GM19239 (cell line): Measurements from ENCODE around the gene EGFL6.
"Not testable (repeated sequence)": the region's sequence is repeated elsewhere in the genome, so short reads cannot be mapped to it uniquely, and the experiment has no call there.

ENCODE experiments used
- DNase-seq: peaks from one replicate; pipeline ENCODE4 v3.0.0; 2011; ENCODE audit warnings: low spot score; ENCODE audit not compliant: insufficient read length
- FAIRE-seq: peaks from 2 replicates; lab custom pipeline; 2011; peaks lifted over from hg19 to GRCh38; lab: Jason Lieb, UNC

EGFL6 gene

DNA sequence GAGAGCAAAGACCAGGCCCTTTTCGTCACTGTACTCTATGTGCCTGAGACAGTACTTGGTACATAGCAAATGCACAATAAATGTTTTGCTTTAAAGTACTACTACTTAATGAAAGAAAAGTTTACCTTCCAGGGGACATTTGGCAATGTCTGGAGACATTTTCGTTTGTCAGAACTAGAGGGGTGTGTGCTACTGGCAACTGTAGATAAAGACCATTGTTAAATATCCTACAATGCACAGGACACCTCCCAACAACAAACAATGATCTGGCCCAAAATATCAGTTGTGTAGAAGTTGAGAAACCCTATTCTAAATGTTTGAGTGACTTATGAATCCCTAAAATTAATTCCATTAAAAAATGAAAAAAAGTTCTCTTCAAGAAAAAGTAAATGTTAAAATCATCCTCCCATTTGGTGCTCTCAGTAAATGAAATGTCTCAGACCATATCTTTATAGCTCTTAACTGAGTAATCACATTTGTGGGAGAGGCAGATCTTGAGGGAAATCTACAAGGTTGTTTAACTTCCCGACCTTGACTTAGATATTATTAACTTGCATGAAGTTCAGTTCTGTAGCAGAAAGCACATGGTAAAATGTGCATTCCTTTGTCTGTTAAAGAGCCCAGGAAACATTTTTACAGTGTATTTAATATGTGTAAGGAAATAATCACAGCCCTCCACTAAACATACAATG, 18.5 kb downstream of the EGFL6 start:
- peak; percentile 53 for FAIRE-seq
- DNase-seq = no peak

GRCh38 chrX:13590207-13590606, 20.8 kb downstream of the EGFL6 start:
- DNase-seq (no peak), FAIRE-seq (no peak)

- DNase-seq (no peak), FAIRE-seq (no peak)
These were observed 21.5 kb downstream of the EGFL6 start for GRCh38 chrX:13590914-13591313.

- FAIRE-seq (no peak), DNase-seq (no peak)
These were observed 28.5 kb downstream of the EGFL6 start for GRCh38 chrX:13597874-13598273.

- FAIRE-seq (no peak), DNase-seq (no peak)
These were observed 29.5 kb downstream of the EGFL6 start for GRCh38 chrX:13598877-13599276.

GRCh38 chrX:13599491-13599890, 30.1 kb downstream of the EGFL6 start:
- peak; percentile 31 for FAIRE-seq
- no peak for DNase-seq

DNA sequence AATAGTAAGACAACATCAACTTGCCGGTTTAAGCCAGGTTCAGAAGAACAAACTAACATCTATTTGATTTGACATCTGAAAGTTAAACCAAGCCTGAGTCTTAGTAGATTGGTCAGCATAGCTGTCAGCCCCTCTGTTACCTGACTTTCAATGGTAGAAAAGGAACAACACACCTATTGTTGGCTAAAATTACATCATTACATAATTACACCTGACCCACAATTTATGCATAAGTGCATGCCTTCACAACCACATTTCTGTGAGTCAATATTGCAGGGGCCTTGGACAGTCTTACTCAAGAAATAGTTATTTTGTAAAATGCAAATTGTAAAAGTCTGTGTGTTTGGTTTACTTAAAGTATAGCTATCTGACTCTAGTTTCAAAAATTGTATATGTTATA, 36.2 kb downstream of the EGFL6 start:
- no peak for DNase-seq
- no peak for FAIRE-seq

- no peak for DNase-seq
- peak; percentile 11 for FAIRE-seq
These were observed 38.1 kb downstream of the EGFL6 start for GRCh38 chrX:13607331-13607995.

DNA sequence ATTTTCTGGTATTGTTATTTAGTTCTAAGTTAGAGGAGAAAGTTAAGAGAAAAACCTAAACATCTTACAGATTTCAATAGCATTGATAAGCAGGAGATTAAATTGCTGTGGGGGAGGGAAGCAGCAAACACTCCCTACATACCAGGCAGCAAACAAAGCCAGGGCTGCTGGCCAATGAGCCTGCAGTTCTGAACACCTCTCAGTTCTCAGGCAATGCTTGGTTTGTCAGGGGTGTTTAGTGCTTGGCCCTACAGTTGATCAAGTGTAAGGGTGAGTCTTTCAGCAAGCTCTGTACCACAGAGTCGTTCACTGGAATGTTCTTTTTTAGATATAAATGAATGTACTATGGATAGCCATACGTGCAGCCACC, 38.6 kb downstream of the EGFL6 start:
- no peak for DNase-seq
- no peak for FAIRE-seq

- FAIRE-seq (no peak), DNase-seq (no peak)
These were observed 44.8 kb downstream of the EGFL6 start for GRCh38 chrX:13614154-13614553.

- DNase-seq (no peak), FAIRE-seq (peak; percentile 86)
These were observed 50.8 kb downstream of the EGFL6 start for GRCh38 chrX:13620207-13620606.

- FAIRE-seq (peak; percentile 76), DNase-seq (no peak)
These were observed 53.1 kb downstream of the EGFL6 start for GRCh38 chrX:13622401-13622964.

DNA sequence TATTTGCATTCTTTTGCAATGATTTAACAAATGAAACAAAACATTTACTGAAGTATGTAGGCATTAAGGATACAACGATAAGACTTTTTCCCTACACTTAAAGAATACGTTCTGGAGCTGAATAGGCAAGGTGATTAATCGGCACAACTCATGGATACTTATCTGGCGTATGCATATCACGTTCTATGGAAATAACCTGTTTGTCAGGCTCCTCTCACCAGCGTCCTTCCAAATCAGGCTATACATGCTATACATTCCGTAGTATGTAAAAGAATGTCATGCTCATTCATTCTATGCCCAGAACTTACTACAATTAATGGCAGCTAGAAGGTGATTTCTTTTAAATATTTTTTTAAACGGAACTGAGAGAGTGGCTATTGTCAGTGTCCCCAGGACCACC, 57.9 kb downstream of the EGFL6 start:
- no peak for DNase-seq

DNA sequence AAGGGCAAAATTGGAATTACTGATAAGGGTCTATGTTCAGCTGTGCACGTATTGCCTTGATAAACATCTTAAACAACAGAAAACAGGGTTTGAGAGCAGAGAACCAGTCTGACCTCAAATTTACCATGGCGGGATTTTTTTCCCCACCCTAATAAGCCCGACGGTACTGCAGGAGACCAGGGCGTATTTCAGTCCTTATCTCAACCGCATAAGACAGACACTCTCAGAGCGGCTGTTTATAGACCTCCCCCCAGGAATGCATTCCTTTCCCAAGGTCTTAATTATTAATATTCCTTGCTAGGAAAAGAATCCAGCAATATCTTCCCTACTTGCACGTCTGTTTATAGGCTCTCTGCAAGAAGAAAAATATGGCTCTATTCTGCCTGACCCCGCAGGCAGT, 67.8 kb downstream of the EGFL6 start:
- FAIRE-seq, DNase-seq: not testable (repeated sequence)

More for the DNA sequence above, 57.9 kb downstream of the EGFL6 start:
- FAIRE-seq = no peak

DNA sequence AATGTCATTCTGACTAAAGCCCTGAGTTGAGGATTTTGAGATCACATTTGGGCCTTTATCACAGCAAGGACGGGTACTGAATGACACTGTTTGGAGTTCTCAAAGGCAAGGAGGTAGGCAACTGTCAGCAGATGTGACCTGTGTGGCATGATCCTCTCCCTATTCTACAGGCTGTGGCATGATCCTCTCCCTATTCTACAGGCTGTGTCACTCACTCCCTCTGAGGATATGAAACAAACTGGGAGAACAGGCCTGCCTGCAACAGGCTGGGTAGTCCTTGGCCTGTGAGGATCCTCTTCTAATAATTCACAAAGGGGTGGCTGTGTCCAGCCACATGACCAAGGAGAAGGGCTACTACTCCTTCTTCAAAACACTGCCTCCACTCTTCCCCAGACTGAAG, 68.6 kb downstream of the EGFL6 start:
- FAIRE-seq = no peak
- DNase-seq = no peak

DNA sequence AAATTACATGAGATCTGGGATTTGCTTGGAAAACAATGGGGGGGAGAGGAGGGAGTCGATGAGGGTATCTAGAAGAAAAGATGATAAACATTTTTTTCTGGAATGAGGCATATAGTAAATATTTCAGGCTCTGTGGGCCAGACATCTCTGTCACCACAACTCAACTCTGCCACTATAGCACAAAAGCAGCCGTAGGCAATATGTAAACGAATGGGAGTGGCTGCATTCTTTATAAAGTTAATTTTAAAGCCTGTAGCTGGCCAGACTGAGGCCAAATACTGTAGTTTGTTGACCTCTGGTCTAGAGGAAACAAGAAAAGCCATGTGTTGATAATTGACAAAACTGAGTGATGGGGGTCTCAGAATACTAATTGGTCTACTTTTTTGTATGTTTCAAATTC, 69.4 kb downstream of the EGFL6 start:
- no peak for DNase-seq
- FAIRE-seq = no peak

DNA sequence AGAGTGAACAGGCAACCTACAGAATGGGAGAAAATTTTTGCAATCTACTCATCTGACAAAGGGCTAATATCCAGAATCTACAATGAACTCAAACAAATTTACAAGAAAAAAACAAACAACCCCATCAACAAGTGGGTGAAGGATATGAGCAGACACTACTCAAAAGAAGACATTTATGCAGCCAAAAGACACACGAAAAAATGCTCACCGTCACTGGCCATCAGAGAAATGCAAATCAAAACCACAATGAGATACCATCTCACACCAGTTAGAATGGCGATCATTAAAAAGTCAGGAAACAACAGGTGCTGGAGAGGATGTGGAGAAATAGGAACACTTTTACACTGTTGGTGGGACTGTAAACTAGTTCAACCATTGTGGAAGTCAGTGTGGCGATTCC, 72.3 kb downstream of the EGFL6 start:
- not testable (repeated sequence) for FAIRE-seq, DNase-seq

- FAIRE-seq = no peak
- DNase-seq = no peak
These were observed 76.2 kb downstream of the EGFL6 start for GRCh38 chrX:13645464-13646153.

- FAIRE-seq = peak; percentile 95
- DNase-seq = no peak
These were observed 76.8 kb downstream of the EGFL6 start for GRCh38 chrX:13646154-13646549.

DNA sequence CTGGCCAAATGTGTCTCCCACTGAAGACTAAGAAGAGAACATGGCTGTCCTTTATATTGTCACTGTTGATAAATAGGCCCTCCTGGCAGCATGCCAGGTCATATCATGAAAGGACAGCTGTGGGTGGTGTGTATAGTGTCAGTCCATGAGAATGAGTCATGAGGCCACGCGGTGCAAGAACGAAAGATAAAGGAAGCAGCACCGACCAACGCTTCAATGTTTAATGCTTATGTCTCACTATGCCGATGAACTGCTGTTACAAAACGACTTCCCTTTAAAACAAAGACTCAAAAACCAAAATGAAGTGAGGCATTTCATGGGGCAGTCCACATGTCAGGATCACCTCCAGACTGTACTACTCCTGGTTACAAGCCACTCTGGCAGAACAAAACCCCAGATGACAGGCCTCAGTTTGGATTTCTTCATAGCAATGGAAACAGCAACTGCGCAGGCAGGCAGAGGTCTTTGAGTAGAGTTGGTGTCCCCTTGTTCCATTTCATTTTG, 78.4 kb downstream of the EGFL6 start:
- no peak for DNase-seq
- no peak for FAIRE-seq

DNA sequence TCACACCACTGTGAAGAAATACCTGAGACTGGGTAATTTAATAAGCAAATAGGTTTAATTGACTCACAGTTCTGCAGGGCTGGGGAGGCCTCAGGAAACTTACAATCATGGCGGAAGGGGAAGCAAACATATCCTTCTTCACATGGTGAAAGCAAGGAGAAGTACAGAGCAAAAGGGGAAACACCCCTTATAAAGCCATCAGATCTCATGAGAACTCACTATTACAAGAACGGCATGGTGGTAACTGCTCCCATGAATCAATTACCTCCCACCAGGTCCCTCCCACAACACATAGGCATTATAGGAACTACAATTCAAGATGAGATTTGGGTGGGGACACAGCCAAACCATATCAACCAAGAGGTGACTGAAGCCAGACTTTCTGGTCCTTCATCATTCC, 78.9 kb downstream of the EGFL6 start:
- FAIRE-seq, DNase-seq: not testable (repeated sequence)
